ENCODE measurements around the gene CCDC167. TPM values are rescaled to one million over a fixed set of nuclear protein-coding genes. Genes with fewer than 3 reads are reported as not detected.
A peak's percentile ranks its signal among the peaks of the same experiment; 100 is the strongest.

CCDC167 gene
- total RNA-seq, 2 experiments from 2014 or later: 81.4 to 138 TPM

- intact Hi-C loops (cut with micrococcal nuclease; ENCODE audit: unreplicated experiment): no loop called here
- Histone ChIP-seq H3K4me3 (ENCODE audit: low read depth, low read length, poor library complexity, severe bottlenecking) (no peak overlapping the region), H3K4me2 (ENCODE audit: low read length) (peak overlapping the region; percentile 55; the same call in 1 of the 2 replicates), H4K20me1 (ENCODE audit: insufficient read depth, low read length) (no peaks in the 10 kb centered on the region), H2AFZ (ENCODE audit: low read length) (peak overlapping the region; percentile 73; the same call in 1 of the 2 replicates), H3K36me3 (ENCODE audit: insufficient read depth, low read length) (no peaks in the 10 kb centered on the region), H3K27ac (ENCODE audit: low read depth, low read length, poor library complexity, severe bottlenecking) (no peak overlapping the region), H3K9me2 (ENCODE audit: insufficient read depth, low read length) (no peaks in the 10 kb centered on the region), H3K4me1 (ENCODE audit: insufficient read depth, low read length, poor library complexity, severe bottlenecking) (peaks cover 13% of the 10 kb centered on the region), H3K9me3 (ENCODE audit: low read length) (no peaks in the 10 kb centered on the region), H3K79me2 (ENCODE audit: insufficient read depth, low read depth, low read length) (no peaks in the 10 kb centered on the region)
- CTCF ChIA-PET (ENCODE audit: unreplicated experiment): no interaction called here
- POLR2A ChIA-PET: interaction anchor here (0.9 to 2.3 kb wide), 3 partner anchors 11 to 39 kb away, joined by 4 to 16 read pairs (median 7); partner anchors contain the start of gene CCDC167
- no peak for TF ChIP-seq EZH2phosphoT487 (IDR thresholded peaks at IDR 0.05; ENCODE audit: borderline replicate concordance, low read depth, low read length)
- TF ChIP-seq CTCF (conservative IDR thresholded peaks at IDR 0.05; ENCODE audit: low read length): no peak
- no peak for DNase-seq (ENCODE audit: low spot score)
- no TSS peak for BruUV-seq (replicated peaks)
These were observed 16.0 kb upstream of the CCDC167 start for GRCh38 chr6:37515712-37516075.

GRCh38 chr6:37514837-37515236 lies 15.1 kb upstream of the CCDC167 start:
- Histone ChIP-seq H3K9me3 (ENCODE audit: low read length) (no peaks in the 10 kb centered on the region), H3K9me2 (ENCODE audit: insufficient read depth, low read length) (no peaks in the 10 kb centered on the region), H3K4me1 (ENCODE audit: insufficient read depth, low read length, poor library complexity, severe bottlenecking) (peaks cover 13% of the 10 kb centered on the region), H3K27ac (ENCODE audit: low read depth, low read length, poor library complexity, severe bottlenecking) (no peak overlapping the region), H4K20me1 (ENCODE audit: insufficient read depth, low read length) (no peaks in the 10 kb centered on the region), H2AFZ (ENCODE audit: low read length) (no peak overlapping the region), H3K36me3 (ENCODE audit: insufficient read depth, low read length) (no peaks in the 10 kb centered on the region), H3K4me2 (ENCODE audit: low read length) (no peak overlapping the region), H3K4me3 (ENCODE audit: low read depth, low read length, poor library complexity, severe bottlenecking) (no peak overlapping the region), H3K79me2 (ENCODE audit: insufficient read depth, low read depth, low read length) (no peaks in the 10 kb centered on the region)
- DNase-seq (ENCODE audit: low spot score): no peak
- CTCF ChIA-PET (ENCODE audit: unreplicated experiment): no interaction called here
- intact Hi-C loops (cut with micrococcal nuclease; ENCODE audit: unreplicated experiment): no loop called here
- TF ChIP-seq CTCF (conservative IDR thresholded peaks at IDR 0.05; ENCODE audit: low read length): no peak
- no TSS peak for BruUV-seq (replicated peaks)
- POLR2A ChIA-PET: no interaction called here

GRCh38 chr6:37514321-37514771 lies 14.7 kb upstream of the CCDC167 start:
- no peak for TF ChIP-seq EZH2phosphoT487 (IDR thresholded peaks at IDR 0.05; ENCODE audit: borderline replicate concordance, low read depth, low read length)
- TF ChIP-seq CTCF (conservative IDR thresholded peaks at IDR 0.05; ENCODE audit: low read length): no peak
- no TSS peak for BruUV-seq (replicated peaks)
- no peak overlapping the region for H3K27ac ChIP-seq (ENCODE audit: low read depth, low read length, poor library complexity, severe bottlenecking)
- no peaks in the 10 kb centered on the region for H3K9me2 ChIP-seq (ENCODE audit: insufficient read depth, low read length)
- no peaks in the 10 kb centered on the region for H3K36me3 ChIP-seq (ENCODE audit: insufficient read depth, low read length)
- no peak overlapping the region for H3K4me3 ChIP-seq (ENCODE audit: low read depth, low read length, poor library complexity, severe bottlenecking)
- no peaks in the 10 kb centered on the region for H4K20me1 ChIP-seq (ENCODE audit: insufficient read depth, low read length)
- ChIA-PET POLR2A (no interaction called here), CTCF (ENCODE audit: unreplicated experiment) (no interaction called here)
- no peak overlapping the region for H2AFZ ChIP-seq (ENCODE audit: low read length)
- H3K79me2 ChIP-seq (ENCODE audit: insufficient read depth, low read depth, low read length): no peaks in the 10 kb centered on the region
- no peak overlapping the region for H3K4me2 ChIP-seq (ENCODE audit: low read length)
- intact Hi-C loops (cut with micrococcal nuclease; ENCODE audit: unreplicated experiment): no loop called here
- H3K9me3 ChIP-seq (ENCODE audit: low read length): no peaks in the 10 kb centered on the region
- no peak for DNase-seq (ENCODE audit: low spot score)
- peaks cover 13% of the 10 kb centered on the region for H3K4me1 ChIP-seq (ENCODE audit: insufficient read depth, low read length, poor library complexity, severe bottlenecking)

Measured in OCI-LY7 (cell line).